Measurements from ENCODE around the gene ZBTB37. TPM values are rescaled to one million over a fixed set of nuclear protein-coding genes. Genes with fewer than 3 reads are reported as not detected.

Gene ZBTB37
- total RNA-seq, 1 experiment from 2014 or later = 12.0 TPM

DNA sequence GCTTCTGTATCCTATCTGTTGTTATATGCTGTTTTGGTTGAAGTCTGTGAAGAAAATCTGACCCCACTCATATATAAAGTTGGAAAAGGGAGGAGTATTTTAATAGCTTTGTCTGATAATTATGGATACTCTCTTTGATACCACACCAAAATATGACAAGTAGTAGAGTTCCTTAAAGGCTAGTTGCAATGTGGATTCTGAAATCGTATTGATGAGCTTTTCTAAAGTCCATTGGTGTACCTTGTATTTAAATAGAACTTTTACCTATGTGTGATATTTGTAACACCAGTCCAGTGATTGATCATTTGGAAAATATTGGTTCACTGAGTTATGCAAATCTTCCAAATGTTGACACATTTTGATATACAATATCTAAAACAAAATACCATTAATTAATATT lies 8.1 kb upstream of the ZBTB37 start:
- no peak overlapping the region for H3K23ac ChIP-seq (ENCODE audit: insufficient read length, low read depth, low read length)
- Mint-ChIP-seq H3K27ac (no peak overlapping the region), H3K4me3 (no peak overlapping the region), H3K27me3 (ENCODE audit: low read depth) (no peaks in the 10 kb centered on the region), H3K36me3 (ENCODE audit: insufficient read depth in 1 of 3, low read depth in 3 of 3) (peaks cover 28 to 79% (median 54%) of the 10 kb centered on the region in 3 experiments), H3K9me3 (no peaks in the 10 kb centered on the region), H3K4me1 (peaks cover 8 to 15% of the 10 kb centered on the region in 2 experiments)
- no peaks in the 10 kb centered on the region for H3K27me3 ChIP-seq (ENCODE audit: insufficient read depth, low read length)
- no peak overlapping the region for H3K18ac ChIP-seq (ENCODE audit: insufficient read length, low read depth, low read length)
- H3K9me3 ChIP-seq (ENCODE audit: control insufficient read depth, low read depth, low read length) = no peaks in the 10 kb centered on the region
- TF ChIP-seq, protein P1, sequence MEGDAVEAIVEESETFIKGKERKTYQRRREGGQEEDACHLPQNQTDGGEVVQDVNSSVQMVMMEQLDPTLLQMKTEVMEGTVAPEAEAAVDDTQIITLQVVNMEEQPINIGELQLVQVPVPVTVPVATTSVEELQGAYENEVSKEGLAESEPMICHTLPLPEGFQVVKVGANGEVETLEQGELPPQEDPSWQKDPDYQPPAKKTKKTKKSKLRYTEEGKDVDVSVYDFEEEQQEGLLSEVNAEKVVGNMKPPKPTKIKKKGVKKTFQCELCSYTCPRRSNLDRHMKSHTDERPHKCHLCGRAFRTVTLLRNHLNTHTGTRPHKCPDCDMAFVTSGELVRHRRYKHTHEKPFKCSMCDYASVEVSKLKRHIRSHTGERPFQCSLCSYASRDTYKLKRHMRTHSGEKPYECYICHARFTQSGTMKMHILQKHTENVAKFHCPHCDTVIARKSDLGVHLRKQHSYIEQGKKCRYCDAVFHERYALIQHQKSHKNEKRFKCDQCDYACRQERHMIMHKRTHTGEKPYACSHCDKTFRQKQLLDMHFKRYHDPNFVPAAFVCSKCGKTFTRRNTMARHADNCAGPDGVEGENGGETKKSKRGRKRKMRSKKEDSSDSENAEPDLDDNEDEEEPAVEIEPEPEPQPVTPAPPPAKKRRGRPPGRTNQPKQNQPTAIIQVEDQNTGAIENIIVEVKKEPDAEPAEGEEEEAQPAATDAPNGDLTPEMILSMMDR (conservative IDR thresholded peaks at IDR 0.05) = no peak
- H2BK20ac ChIP-seq (ENCODE audit: low read depth, low read length, poor library complexity, severe bottlenecking) = no peak overlapping the region
- H2BK120ac ChIP-seq (ENCODE audit: low read depth, low read length, poor library complexity, severe bottlenecking) = no peak overlapping the region
- no peak overlapping the region for H2BK12ac ChIP-seq (ENCODE audit: insufficient read length, low read depth, low read length)
- H4K20me1 ChIP-seq (ENCODE audit: control insufficient read depth, insufficient read depth, insufficient read length) = no peaks in the 10 kb centered on the region
- H2AK5ac ChIP-seq (ENCODE audit: insufficient read length, low read length) = no peak overlapping the region
- no peak for DNase-seq
- no peak overlapping the region for H4K8ac ChIP-seq (replicated peaks; ENCODE audit: insufficient read length, low read depth, low read length)
- H2BK5ac ChIP-seq (ENCODE audit: insufficient read length, low read length) = no peak overlapping the region
- no peak overlapping the region for H2BK15ac ChIP-seq (ENCODE audit: low read depth, low read length)
- H3K4ac ChIP-seq (ENCODE audit: low read depth, low read length) = no peak overlapping the region
- no peaks in the 10 kb centered on the region for H3K79me2 ChIP-seq (ENCODE audit: insufficient read depth, low read length)
- no peak overlapping the region for H2AFZ ChIP-seq (ENCODE audit: low read length)
- H3K4me1 ChIP-seq (ENCODE audit: insufficient read depth, low read length) = no peaks in the 10 kb centered on the region
- no peaks in the 10 kb centered on the region for H3K23me2 ChIP-seq (ENCODE audit: insufficient read length, low read depth, low read length, poor library complexity, severe bottlenecking)
- no peaks in the 10 kb centered on the region for H3K79me1 ChIP-seq (ENCODE audit: insufficient read depth, low read depth, low read length, poor library complexity, severe bottlenecking)
- H3K4me2 ChIP-seq (ENCODE audit: insufficient read depth, insufficient read length, low read length) = no peak overlapping the region
- H3K14ac ChIP-seq (ENCODE audit: insufficient read depth, low read length) = no peak overlapping the region
- no peak overlapping the region for H3T11ph ChIP-seq (ENCODE audit: low read length)
- no peak overlapping the region for H3K27ac ChIP-seq (ENCODE audit: insufficient read length, low read depth, low read length)
- no peak overlapping the region for H4K91ac ChIP-seq (ENCODE audit: insufficient read length, low read depth, low read length)
- no CpG with 5 or more reads among the region's 1 CpG for WGBS (ENCODE audit: extremely low coverage, insufficient read length, low lambda C conversion rate)
- H3K9ac ChIP-seq (ENCODE audit: extremely low read depth, insufficient read length, low read length) = no peak overlapping the region
- H3K56ac ChIP-seq (ENCODE audit: insufficient read length, low read depth, low read length) = no peak overlapping the region
- H4K5ac ChIP-seq (ENCODE audit: insufficient read length, low read depth, low read length) = no peak overlapping the region
